SK-N-SH treated with all-trans-retinoic acid at 6 μM for 48 hours (cell line): ENCODE data around the gene COPS8.

ENCODE experiments used
- ARNTL ChIP-seq: fragments of 450-650 bp; formaldehyde crosslinking; IDR thresholded peaks from 2 replicates; pipeline ENCODE4 v1.5.0; 2020; ENCODE audit warnings: low read depth, mild to moderate bottlenecking, moderate library complexity, borderline replicate concordance
- GLIS3 ChIP-seq: fragments of 250-450 bp; sonication (Bioruptor Pico); IDR thresholded peaks from 2 replicates; pipeline ENCODE4 v1.5.0; 2020; ENCODE audit warnings: mild to moderate bottlenecking, moderate library complexity
- PPARA ChIP-seq: fragments of 250-450 bp; sonication (Bioruptor Pico); IDR thresholded peaks from 2 replicates; pipeline ENCODE4 v1.5.0; 2020; ENCODE audit warnings: mild to moderate bottlenecking, borderline replicate concordance
- ZC3H10 ChIP-seq: fragments of 250-450 bp; sonication (Bioruptor Pico); IDR thresholded peaks from 2 replicates; pipeline ENCODE4 v1.5.1; 2021; ENCODE audit warnings: mild to moderate bottlenecking, moderate library complexity
- ZFP3 ChIP-seq: fragments of 250-450 bp; sonication (Bioruptor Pico); IDR thresholded peaks from 2 replicates; pipeline ENCODE4 v1.5.0; 2020; ENCODE audit warnings: mild to moderate bottlenecking, moderate library complexity
- ZFP30 ChIP-seq: fragments of 450-650 bp; formaldehyde crosslinking; IDR thresholded peaks from 2 replicates; pipeline ENCODE4 v1.5.0; 2022; ENCODE audit warnings: mild to moderate bottlenecking, moderate library complexity
- ZNF565 ChIP-seq: fragments of 450-650 bp; formaldehyde crosslinking; conservative IDR thresholded peaks from 2 replicates; pipeline ENCODE4 v1.5.0; 2020; ENCODE audit warnings: low read depth, mild to moderate bottlenecking, moderate library complexity

GRCh38 chr2:237148624-237149023, 62.9 kb downstream of the COPS8 start:
- TF ChIP-seq ZNF565 (CRISPR knock-in tag) (no peak), ZFP30 (no peak), ZFP3 (CRISPR knock-in tag) (no peak), ZC3H10 (no peak), GLIS3 (no peak), PPARA (CRISPR knock-in tag) (no peak), ARNTL (CRISPR knock-in tag) (no peak)
